Hepatocyte (in vitro differentiated cells): ENCODE measurements around the gene PITPNC1.

Experiments
- CTCF ChIP-seq: fragments of 200-600 bp; sonication (generic); IDR thresholded peaks from 2 replicates; pipeline ENCODE4 v1.5.1; 2016; ENCODE audit warnings: antibody characterized with exemption, mild to moderate bottlenecking; ENCODE audit not compliant: poor library complexity
- EZH2 ChIP-seq: fragments of 200-600 bp; sonication (generic); IDR thresholded peaks from 2 replicates; pipeline ENCODE4 v1.6.1; 2016; ENCODE audit warnings: antibody characterized with exemption, mild to moderate bottlenecking, borderline replicate concordance
- EZH2phosphoT487 ChIP-seq: fragments of 200-600 bp; sonication (generic); IDR thresholded peaks from one replicate; pipeline ENCODE4 v1.6.1; 2018; ENCODE audit warnings: antibody characterized with exemption, mild to moderate bottlenecking, low read depth, moderate library complexity; ENCODE audit not compliant: unreplicated experiment, severe bottlenecking

GRCh38 chr17:67470163-67470562, 93.1 kb downstream of the PITPNC1 start:
- TF ChIP-seq EZH2 (no peak), CTCF (no peak), EZH2phosphoT487 (no peak)
